CD4-positive, alpha-beta T cell treated with Interleukin-4 for 1 hour (primary cell): Measurements from ENCODE around the gene PPFIBP2.

ENCODE experiments used
- DNase-seq, 2 donors: peaks; one replicate each; pipeline ENCODE4 v3.0.0-alpha.2; 2020 to 2022

The PPFIBP2 gene

DNA sequence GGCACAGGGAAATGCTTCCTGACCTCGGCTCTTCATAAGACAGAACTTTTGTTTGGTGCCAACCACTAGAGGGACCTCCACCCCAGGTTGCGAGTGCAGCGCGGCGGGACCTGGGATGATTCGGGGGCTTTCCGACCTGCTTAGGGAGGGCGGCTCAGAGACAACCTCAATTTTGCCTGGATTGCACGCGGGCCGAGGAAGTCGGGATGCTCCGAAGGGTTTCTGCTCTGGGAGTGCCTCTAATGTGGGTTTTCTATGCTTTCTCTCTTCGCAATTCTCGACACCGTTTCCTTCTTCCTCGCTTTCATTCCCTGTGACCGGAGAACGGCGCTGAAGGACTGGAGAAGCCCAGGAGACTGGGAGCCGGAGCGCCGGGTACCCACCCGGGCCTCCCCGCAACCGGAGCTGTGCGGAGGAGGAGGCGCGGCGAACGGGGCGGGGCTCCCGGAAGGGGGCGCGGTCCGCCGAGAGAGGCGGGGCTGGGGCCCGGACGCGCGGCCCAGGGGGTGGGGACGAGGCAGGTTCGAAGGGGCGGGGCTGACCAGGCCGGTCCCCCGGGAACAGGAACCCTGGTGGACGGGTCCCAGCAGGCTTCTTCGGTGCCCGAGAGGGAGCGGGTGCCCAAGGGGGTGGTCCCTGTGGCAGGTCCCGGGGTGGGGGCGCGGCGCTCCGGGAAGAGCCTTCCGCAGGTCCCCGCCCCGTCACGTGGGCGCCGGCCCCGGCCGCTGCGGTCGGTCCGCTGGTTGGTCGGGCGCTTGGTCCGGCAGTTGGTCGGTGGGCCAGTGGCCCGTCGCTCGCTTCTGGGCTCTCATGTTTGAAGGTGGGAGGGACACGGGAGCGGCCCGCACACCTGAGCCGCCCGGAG, at the start of gene PPFIBP2:
Gene PPFIBP2 (plus strand): TSS at position 766 of the 865 bp plus-strand sequence. CDS start 35,477 bp downstream, outside the sequence.
- DNase-seq, result peak; percentile 79 to 85

DNA sequence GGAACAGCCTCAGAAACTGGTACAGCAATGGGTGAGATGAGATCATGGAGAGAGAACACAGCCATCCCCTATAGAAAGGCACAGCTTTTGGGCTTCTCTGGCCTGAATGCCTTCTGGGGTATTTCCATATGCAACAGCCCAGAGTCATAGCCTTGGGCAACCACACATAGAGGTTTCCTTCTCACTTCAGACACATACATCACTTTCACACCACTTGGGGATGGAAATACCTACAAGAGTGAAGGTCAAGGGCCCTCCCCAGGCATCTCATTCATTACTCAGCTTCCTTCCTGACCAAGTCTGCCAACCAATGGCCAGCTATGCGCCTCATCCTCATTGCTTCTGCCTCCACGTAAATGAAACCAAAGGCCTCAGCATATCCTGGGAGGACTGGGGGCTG, 46.1 kb upstream of the PPFIBP2 start:
- DNase-seq, result no peak

DNA sequence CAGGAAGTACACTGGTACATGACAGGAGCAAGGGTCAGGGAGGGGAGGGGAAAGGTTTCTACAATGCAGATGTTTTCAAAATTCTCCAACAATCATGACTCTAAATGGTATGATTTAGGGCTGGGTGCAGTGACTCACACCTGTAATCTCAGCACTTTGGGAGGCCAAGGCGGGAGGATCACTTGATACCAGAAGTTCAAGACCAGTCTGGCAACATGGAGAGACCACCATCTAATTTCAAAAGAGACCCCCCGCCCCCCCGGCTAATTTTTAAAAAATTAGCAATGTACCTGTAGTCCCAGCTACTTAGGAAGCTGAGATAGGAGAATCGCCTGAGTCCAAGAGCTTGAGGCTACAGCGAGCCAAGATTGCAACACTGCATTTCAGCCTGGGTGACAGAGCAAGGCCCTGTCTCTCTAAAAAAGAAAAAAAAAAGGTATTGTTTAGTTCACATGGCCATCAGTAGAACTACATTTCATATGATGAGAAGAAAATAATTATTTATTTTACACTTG, 44.4 kb upstream of the PPFIBP2 start:
- DNase-seq, result no peak

DNA sequence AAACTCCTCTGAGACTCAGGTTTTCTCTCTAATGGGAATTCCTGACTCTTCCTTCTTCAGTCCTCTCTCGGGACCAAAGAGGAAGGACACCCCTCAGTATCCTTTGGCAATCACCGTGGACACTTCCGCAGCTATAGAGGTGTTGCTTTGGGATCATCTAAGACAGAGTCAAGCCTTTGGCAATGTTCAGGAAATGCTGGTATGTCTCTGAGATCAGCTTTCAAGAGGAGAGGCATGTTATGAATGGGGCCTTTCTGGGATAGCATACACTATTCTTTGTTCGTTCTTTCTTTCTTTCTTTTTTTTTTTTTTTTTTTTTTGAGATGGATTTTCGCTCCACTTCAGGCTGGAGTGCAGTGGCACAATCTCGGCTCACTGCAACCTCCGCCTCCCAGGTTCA, 42.7 kb upstream of the PPFIBP2 start:
- no peak for DNase-seq

DNA sequence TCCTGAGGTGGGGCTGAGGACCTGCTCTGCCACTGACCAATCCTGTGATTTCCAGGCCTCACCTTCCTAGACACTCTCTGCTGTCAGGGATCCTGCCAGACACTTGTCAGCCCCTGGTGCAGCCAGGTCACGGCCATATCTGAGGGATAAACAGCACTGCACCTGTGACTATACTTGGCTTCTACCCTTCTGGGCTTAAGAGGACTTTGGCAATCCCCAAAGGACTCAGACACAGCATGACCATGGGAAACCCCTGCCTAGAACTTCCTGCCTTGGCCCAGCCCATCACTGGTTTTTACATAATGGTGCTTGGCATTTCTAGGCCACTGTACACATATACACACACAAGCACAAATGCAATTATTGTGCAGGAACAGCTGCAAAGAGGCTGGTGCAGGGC, 40.1 kb upstream of the PPFIBP2 start:
- no peak for DNase-seq

DNA sequence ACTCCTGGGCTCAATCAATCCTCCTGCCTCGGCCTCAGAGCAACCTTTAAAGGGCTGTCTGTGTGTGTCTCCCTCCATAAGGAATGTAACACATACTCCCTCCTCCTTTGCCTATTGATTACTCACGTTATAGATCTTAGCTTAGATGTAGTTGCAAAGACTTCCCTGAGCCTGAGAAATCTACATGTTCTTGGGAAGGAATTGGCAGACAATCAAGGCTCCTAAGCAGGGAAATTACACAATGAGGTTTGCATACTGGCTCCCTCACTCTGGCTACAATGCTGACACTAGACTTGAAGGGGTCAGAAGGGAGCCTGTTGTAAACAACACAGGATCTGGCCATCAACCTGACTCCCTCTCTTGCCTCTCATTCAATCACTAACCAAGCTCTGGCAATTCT, 33.7 kb upstream of the PPFIBP2 start:
- no peak for DNase-seq

DNA sequence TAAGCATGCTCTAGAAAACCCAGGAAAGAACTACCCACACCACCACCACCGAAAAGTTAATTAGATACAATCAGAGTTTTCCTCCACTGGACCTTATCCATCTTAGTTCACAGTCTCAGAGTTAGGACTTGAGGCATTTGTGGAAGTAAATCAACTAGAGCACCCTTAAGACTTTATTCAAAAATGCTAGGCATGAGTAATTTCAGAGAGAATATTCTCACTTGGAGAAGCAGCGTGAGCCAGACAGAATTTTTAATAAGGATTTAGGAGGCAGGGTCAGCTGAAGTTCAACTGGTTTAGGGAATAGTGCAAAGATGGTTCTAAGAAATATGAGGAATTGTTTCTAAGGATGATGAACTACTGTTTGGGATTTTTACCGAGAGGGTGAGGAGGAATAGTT, 29.7 kb upstream of the PPFIBP2 start:
- DNase-seq, result no peak

DNA sequence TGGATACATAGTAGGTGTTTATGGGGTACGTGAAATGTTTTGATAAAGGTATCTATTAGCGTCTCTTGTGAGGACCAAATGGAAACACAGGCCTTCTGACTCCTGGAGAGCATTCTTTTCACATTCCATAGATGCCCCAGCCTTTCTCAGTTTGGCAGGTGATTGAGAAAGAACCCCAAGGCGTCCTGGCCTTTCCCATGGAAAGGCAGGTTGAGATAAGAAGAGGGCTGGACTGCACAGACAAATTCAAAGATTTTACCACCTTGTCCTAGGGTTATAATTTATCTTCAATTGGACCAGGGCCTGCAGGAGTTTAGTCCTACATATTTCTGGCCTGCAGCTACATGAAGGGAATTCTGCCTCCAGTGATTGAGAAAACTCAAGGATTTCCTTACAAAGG, 29.2 kb upstream of the PPFIBP2 start:
- no peak for DNase-seq

DNA sequence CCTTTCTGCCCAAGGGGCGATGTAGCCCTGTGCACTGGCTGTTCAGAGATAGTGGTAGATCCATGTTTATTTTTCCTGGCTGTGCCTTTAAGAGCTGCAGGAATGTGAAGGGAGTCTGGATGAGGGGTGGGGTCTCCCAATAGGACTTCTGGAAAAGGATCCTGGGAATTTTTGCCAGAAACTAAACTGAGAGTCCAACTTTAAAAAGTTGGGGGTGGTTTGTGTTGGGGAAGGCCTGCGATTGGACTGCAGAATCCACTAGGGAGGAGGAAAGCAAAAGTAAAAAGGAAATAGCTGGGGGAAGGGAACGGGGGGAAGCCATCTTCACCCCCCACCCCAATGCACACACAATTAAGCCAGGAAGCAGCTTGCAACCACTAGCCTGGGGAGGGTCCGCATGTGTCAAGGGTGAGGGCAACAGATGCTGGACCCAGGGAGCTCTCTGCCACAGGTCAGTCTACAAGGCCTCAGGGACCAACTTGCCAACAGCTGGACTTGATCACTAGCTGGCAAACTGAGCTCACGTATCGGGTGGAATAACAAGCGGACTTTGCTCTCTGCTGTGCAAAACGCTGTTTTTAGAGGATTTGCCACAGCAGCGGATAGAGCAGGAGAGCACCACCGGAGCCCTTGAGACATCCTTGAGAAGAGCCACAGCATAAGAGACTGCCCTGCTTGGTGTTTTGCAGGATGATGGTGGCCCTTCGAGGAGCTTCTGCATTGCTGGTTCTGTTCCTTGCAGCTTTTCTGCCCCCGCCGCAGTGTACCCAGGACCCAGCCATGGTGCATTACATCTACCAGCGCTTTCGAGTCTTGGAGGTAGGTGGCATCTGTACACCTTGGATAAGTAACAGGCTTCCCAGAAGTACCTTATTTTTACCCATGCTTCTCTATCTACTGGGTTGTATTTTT, 28.4 kb upstream of the PPFIBP2 start, which contains the start of gene OLFML1:
Gene OLFML1 (plus strand): TSS at position 321 of the 912 bp plus-strand sequence. CDS start 370 bp downstream, at position 691.
- no peak for DNase-seq

DNA sequence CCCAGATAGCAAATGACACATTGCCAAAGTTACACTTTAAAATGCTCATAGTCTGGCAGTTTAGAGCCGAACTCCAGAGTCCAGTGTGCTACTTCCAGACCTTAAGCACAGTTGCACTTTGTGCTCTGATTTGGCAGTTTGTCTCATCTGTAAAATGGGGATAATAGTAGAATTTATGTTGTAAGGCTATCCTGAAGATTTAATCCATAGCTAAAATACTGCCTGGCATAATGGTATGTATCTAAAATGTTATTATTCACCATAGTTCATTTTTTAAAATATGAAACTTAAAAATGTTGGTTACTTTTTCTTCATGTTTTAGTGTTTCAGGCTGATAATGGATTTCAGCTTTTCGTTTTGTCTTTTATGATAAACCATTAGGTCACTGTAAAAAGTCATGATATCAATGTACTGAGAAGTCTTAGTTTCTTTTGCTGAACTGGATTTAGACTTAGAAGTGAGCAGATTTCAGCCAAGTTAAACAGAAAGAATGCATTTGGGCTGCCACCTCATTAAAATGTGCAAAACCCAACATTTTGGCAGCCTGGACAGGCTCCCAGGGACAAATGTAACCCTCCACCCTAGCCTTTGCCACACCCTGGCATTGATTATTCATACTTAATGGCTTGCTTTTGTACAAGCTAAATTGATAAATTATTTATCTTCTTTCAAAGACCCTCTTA, 27.6 kb upstream of the PPFIBP2 start:
- no peak for DNase-seq

DNA sequence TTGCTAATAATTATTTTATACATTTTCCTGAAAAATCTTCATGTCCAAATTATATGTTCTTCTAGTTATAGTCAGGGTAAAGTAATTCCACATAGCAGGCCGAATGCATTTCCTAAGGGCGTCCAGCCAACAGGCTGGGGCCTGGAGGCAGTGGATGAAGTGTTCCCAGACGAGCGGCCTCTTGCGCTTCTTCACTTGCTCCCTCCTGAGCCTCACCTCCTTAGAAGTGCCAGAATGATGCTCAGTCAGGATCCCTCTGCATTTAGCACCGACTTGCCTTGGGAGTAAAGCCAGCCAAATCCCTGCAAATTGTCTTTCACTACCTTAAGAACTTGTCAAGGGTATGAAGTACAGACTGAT, 27.0 kb upstream of the PPFIBP2 start:
- DNase-seq, result no peak

DNA sequence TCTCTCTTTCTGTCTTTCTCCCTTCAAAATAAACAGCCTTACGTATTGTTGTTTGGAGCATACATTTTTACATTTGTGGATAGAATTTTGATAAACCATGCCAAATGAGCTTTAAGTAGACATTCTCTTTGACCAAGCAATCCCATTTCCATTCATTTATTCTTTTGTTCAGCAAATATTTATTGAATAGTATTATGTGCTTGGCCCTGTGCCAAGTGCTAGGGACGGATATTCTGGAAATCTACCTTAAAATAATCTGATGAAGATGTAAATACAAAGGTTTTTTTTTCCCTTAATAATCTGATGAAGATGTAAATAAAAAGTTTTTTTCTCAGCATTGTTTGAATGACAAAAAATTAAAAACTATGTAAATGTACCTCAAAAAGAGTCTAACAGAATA, 26.4 kb upstream of the PPFIBP2 start:
- DNase-seq, result no peak

DNA sequence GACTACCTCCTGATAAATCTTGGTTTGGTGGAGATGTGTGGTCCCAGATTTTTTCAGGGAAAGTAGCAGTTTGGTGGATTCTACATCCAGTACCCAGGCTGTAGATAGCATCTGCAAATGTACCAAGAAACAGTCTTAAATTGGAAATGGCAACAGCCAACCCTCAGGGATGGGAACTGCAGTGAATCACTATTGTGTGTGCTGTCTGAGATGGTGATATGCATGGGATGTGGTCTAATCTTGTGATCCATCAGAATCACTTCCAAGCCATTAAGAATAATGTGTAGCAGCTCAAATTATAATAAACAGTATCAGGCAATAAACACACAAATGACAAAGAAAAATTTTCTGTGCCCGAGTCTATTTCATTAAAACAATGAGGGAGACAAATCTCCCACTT, 25.1 kb upstream of the PPFIBP2 start:
- DNase-seq, result no peak

DNA sequence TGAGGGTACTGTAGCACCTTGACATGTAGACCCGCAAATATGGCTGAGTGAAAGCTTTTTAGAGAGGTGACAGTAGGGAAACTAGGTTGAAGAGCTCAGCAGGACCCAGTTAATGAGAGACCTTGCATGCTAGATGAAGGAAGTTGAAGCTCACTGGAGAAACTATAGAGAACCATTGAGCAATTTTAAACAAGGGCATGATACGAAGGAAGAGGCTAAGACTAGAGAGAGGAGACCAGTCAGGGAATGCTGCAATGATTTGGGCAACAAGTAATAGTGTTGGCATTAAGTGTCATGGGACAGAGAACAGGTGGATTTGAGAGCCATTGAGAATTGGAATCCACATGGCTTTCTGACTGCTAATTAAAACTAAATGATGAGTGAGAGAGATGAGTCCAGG, 24.4 kb upstream of the PPFIBP2 start:
- DNase-seq, result no peak

DNA sequence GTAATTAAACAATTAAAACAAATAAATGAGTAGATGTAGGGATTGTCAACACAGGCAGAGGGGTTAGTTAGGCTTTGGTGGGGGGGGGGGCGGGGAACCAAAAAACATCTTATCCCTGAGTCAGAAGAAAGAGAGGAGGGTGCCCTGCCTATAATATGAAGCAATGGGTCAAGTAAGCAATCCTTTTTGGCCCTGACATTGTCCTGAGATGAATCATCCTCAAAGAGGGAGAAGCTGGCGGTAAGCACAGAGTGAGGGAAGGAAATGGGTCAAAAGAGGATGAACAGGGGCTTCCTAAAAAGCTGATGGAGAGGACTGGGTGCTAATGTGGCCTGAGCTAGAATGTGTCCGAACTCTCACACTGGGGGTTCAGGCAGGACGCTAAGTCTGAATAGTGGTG, 23.7 kb upstream of the PPFIBP2 start:
- no peak for DNase-seq

DNA sequence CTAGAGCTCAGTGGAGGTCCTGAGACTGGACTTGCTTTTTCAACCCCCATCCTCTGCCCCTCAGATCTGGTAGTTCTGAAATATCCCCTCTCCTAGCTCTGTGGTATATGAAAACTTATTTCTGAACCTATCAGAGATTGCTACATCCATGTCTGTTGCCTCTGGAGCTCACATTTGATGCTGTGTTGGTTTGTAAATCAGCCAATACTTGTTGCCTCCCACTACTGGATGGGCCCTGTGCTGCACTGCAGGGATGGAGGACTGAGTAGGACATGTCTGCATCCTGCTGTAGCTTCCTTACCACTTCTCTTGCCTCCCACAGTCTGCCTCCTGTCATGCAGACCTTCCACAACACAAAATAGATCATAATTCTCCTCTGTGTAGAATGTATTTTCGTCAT, 23.3 kb upstream of the PPFIBP2 start:
- DNase-seq, result no peak

DNA sequence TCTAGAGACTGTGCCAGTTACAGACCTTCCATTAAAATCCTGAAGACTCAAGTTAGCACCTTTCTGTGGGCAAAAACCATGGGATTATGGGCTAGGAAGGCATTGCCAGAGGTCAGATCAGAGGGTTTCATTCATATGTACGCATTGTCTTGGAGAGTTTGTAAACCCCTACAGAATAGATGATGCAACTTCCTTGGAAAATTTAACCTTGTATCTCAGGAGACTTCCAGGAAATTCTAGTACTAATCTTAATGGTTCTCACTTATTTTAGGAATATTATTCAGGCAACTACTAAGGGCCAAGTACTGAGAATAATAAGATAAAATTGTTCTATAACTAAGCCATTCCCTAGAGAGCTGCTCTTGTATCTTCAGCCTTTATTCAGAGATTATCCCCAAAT, 21.5 kb upstream of the PPFIBP2 start:
- DNase-seq, result no peak

DNA sequence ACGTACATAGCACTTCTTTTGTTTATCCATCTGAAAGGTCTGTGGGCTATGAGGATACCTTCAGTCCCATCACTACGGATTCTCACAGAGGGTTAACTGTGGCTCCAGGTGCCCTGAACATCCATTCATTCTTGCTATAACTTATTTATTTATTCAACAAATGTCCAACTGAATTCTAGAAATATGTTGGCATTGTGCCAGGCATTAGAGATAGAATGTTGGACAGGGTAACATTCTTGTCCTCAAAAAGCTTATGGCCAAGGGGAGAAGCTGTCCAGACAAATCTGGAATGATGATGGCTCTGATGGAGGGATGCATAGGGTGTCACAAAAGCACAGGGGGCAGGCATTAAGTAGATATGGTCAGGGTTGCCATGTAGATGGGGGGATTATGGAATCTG, 20.1 kb upstream of the PPFIBP2 start:
- no peak for DNase-seq

DNA sequence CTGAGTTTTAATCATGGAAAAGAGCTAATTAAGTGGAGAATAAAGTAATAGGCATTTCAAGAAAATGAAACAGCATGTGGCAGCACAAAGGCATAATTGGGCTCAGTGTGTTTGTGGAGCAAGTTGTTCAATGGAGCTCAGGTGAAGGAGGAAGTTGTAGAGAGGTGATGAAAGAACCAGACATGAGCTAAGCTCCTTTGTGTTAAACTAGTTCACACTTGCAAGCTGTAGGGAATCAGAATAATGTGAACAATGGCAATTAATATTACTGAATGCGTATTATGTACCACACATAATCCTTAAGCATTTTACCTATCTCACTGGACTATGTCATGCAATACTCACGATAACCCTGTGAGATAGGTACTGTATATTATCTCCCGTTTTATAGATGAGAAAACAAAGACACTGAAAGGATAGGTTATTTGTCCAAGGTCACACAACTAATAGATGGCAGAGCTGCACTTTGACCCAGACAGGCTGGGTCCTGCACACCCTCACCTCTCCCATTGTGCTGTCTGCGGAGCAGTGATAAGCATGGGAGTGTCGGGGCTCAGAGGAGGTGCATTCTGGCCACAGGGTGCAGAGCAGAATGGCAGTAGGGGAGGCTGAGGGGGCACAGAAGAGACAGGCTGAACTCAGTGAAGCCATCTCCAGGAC, 19.6 kb upstream of the PPFIBP2 start:
- no peak for DNase-seq

DNA sequence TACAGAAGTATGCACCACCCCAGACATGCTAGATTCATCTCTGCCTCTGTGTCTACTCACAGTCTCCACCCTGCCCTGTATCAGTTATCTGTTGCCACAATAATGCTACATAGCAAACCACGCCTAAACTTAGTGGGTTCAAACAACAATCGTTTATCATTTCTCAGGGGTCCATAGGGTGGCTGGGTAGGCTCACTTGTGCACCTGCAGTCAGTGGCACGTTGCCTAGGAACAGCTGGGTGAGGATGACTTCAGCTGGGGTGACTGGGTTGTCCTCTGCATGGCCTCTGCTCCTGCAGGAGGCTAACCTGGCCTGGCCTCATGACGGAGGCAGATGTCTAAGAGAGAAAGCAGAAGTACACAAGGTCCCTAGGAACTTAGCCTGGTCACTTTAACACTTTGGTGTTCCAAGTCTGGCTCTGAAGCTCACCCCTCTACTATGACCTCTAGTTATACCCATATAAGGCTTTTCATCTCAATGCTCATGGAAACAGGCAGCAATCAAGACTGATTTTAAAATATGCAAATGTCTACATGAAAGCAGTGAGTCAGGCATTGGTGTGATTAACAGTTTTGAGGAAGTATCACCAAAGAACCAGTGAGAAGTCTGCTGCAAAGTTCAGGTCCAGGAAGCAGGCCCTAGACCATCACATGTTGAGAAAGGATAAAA, 17.8 kb upstream of the PPFIBP2 start:
- peak in 1 of 2 donors; percentile 57 for DNase-seq

DNA sequence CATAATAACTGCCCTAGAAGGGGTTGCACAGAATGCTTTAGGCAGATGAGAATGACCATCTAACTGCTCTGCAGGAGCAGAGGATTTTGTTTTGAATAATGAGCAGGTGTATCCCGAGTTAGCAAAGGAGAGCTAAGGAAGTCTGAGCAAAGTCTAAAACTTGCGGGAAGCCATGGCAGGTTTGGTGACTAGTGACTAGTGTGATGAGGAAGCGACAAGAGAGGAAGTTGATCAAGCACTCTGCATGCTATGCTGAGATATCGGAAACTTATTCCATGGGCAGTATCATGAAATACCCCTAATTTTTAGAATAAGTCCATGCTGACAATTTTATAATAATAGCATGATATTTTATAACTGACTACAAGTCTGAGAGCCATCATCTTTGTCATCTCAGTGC, 15.6 kb upstream of the PPFIBP2 start:
- no peak for DNase-seq

DNA sequence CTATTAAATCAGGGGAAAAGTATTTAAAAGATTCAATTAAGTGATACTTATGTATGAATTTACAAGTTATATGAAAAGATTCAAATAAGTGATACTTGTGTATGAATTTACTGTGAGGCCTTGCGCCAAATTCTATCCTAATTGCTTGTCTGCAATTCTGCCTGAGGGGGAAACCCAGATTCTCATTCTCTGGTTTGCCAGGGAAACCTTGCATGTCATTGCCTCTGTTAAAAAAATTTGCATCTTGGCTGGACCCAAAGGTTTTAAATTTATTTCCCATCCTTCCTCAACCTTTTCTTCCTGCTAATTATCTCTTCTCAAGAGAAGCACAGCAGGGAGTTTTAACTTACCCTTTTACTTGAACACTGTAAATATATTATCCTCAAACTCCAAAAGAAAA, 14.7 kb upstream of the PPFIBP2 start:
- no peak for DNase-seq
